HepG2 (cell line): ENCODE data around the gene ADCY7. TPM values are rescaled to one million over a fixed set of nuclear protein-coding genes. Genes with fewer than 3 reads are reported as not detected.

ENCODE experiments used
- ATAC-seq: fragments of 200-7000 bp; cut with Tn5 transposase; 3 replicates; pipeline ENCODE4 v1.9.1; 2020; ENCODE audit warnings: mild to moderate bottlenecking, moderate library complexity
- BruUV-seq: library from RNA; stranded (reverse); fragments of 400-500 nt; replicated peaks from 2 replicates; lab custom pipeline; 2021; lab: Mats Ljungman, UMichigan
- CTCF ChIA-PET: fragments of 300-600 bp; formaldehyde crosslinking; extraction: SDS; loops from one replicate; lab custom pipeline; 2021; ENCODE audit warnings: low total read pairs, inconsistent platforms, low intra/inter-chr PET ratio; lab: Yijun Ruan, JAX
- POLR2A ChIA-PET: fragments of 350-600 bp; sonication (Branson Sonifier 250); formaldehyde crosslinking; loops from one replicate; lab custom pipeline; 2020; ENCODE audit warnings: antibody characterized with exemption, inconsistent platforms; lab: Yijun Ruan, JAX
- DNase-seq: peaks from one replicate; pipeline ENCODE4 v3.0.0-alpha.2; 2015; ENCODE audit warnings: low spot score
- FAIRE-seq: peaks from 3 replicates; lab custom pipeline; 2011; peaks lifted over from hg19 to GRCh38; lab: Jason Lieb, UNC
- H2AFZ ChIP-seq: one replicate; pipeline ENCODE4 v1.6.1; 2011; ENCODE audit warnings: low read length, inconsistent platforms
- H3K27ac ChIP-seq: fragments of 300-600 bp; 3 replicates; pipeline ENCODE4 v1.8.0; 2011; ENCODE audit warnings: mixed run types, mild to moderate bottlenecking, mixed read lengths, low read length, inconsistent platforms; ENCODE audit not compliant: insufficient read depth; ENCODE audit errors: extremely low read length
- H3K27me3 ChIP-seq, 2 experiments: fragments of 200-600 bp in 1 of 2; 2 replicates in 1 of 2; 3 replicates in 1 of 2; pipeline versions ENCODE4 v1.6.0 to v1.8.0; 2011; ENCODE audit warnings: low read length in 2 of 2, mild to moderate bottlenecking in 2 of 2, moderate library complexity in 2 of 2, inconsistent platforms in 1 of 2; ENCODE audit not compliant: insufficient read depth in 2 of 2, control insufficient read depth in 1 of 2
- H3K36me3 ChIP-seq, 2 experiments: fragments of 200-600 bp in 1 of 2; replicated peaks in 1 of 2; 2 replicates in 1 of 2; 3 replicates in 1 of 2; pipeline versions ENCODE4 v1.5.1 to v1.8.0; 2011; ENCODE audit warnings: low read length in 2 of 2, inconsistent platforms in 1 of 2; ENCODE audit not compliant: insufficient read depth in 2 of 2, control insufficient read depth in 1 of 2
- H3K4me1 ChIP-seq: 2 replicates; pipeline ENCODE4 v1.5.1; 2012; ENCODE audit warnings: low read length, inconsistent platforms; ENCODE audit not compliant: insufficient read depth
- H3K4me2 ChIP-seq: 2 replicates; pipeline ENCODE4 v1.6.0; 2011; ENCODE audit warnings: low read depth, low read length, inconsistent platforms
- H3K4me3 ChIP-seq, 3 experiments: fragments of 200-600 bp in 1 of 3; sonication (generic), shearing (Covaris generic) in 1 of 3; replicated peaks in 1 of 3; 2 replicates each; pipeline ENCODE4 v1.5.1; 2011 to 2016; ENCODE audit warnings: low read length in 3 of 3, inconsistent platforms in 2 of 3, low read depth in 2 of 3, mild to moderate bottlenecking in 2 of 3, control low read depth in 1 of 3, mixed read lengths in 1 of 3; ENCODE audit not compliant: insufficient read depth in 1 of 3
- H3K79me2 ChIP-seq: one replicate; pipeline ENCODE4 v1.6.1; 2011; ENCODE audit warnings: low read length, inconsistent platforms; ENCODE audit not compliant: insufficient read depth
- H3K9ac ChIP-seq: 2 replicates; pipeline ENCODE4 v1.6.0; 2011; ENCODE audit warnings: mild to moderate bottlenecking, low read depth, low read length, inconsistent platforms; ENCODE audit not compliant: insufficient read depth
- H3K9me3 ChIP-seq: 2 replicates; pipeline ENCODE4 v1.5.1; 2012; ENCODE audit warnings: mild to moderate bottlenecking, low read length
- H4K20me1 ChIP-seq: 2 replicates; pipeline ENCODE4 v1.6.0; 2011; ENCODE audit warnings: inconsistent platforms, mild to moderate bottlenecking, low read length, moderate library complexity; ENCODE audit not compliant: insufficient read depth
- HDAC2 ChIP-seq: sonication (generic); formaldehyde crosslinking; IDR thresholded peaks from 2 replicates; pipeline ENCODE4 v1.4.0; 2020; ENCODE audit warnings: missing genetic modification reagents
- HNRNPL ChIP-seq: fragments of 200-400 bp; formaldehyde crosslinking; IDR thresholded peaks from 2 replicates; pipeline ENCODE4 v1.6.1; 2017; ENCODE audit warnings: mild to moderate bottlenecking, low read depth, low read length
- HOXA7 ChIP-seq: sonication (generic); formaldehyde crosslinking; IDR thresholded peaks from 2 replicates; pipeline ENCODE4 v1.8.1; 2022; ENCODE audit warnings: mild to moderate bottlenecking, missing genetic modification reagents, moderate library complexity
- ZBTB1 ChIP-seq: sonication (generic); formaldehyde crosslinking; IDR thresholded peaks from 2 replicates; pipeline ENCODE4 v1.4.0; 2020; ENCODE audit warnings: missing genetic modification reagents, borderline replicate concordance
- ZNF101 ChIP-seq: sonication (generic); formaldehyde crosslinking; IDR thresholded peaks from 2 replicates; pipeline ENCODE4 v1.4.0; 2020; ENCODE audit warnings: mild to moderate bottlenecking, low read depth, missing genetic modification reagents, borderline replicate concordance
- ZNF484 ChIP-seq: sonication (generic); formaldehyde crosslinking; IDR thresholded peaks from 2 replicates; pipeline ENCODE4 v1.5.1; 2020; ENCODE audit warnings: mild to moderate bottlenecking, low read depth, missing genetic modification reagents, borderline replicate concordance
- ZNF549 ChIP-seq: sonication (generic); formaldehyde crosslinking; IDR thresholded peaks from 2 replicates; pipeline ENCODE4 v1.5.0; 2020; ENCODE audit warnings: missing genetic modification reagents
- ZNF552 ChIP-seq: sonication (generic); formaldehyde crosslinking; IDR thresholded peaks from 2 replicates; pipeline ENCODE4 v1.9.0; 2022; ENCODE audit warnings: missing genetic modification reagents, mild to moderate bottlenecking, borderline replicate concordance
- ZNF577 ChIP-seq: sonication (generic); formaldehyde crosslinking; IDR thresholded peaks from 2 replicates; pipeline ENCODE4 v1.4.0; 2020; ENCODE audit warnings: mild to moderate bottlenecking, low read depth, missing genetic modification reagents, borderline replicate concordance
- WGBS: methylation state at CpG from one replicate; pipeline ENCODE4 v1.1.6; 2017; ENCODE audit warnings: low lambda C conversion rate; 5-methylcytosine and 5-hydroxymethylcytosine counted together
- in situ Hi-C: cut with HindIII; loops from 2 replicates; pipeline ENCODE4 v1.10.0; 2017; ENCODE audit warnings: low pct_unique_long_range_greater_than_20kb; ENCODE audit not compliant: extremely low pct_ligation_motif_present
- intact Hi-C: fragments of 100-400 bp; cut with micrococcal nuclease; formaldehyde crosslinking; loops from one replicate; pipeline ENCODE4 v1.10.0; 2022; ENCODE audit not compliant: unreplicated experiment
- polyA plus RNA-seq, 8 experiments: library from polyadenylated mRNA; depleted of rRNA in 3 of 8; stranded (reverse) in 7 of 8; unstranded in 1 of 8; fragments of >200 nt; fragmentation: Illumina TruSeq in 4 of 8; extraction: Trizol in 4 of 8; gene quantifications; 2 replicates each; pipeline versions ENCODE4 v1.2.1 to v1.2.3, GENCODE V29; 2011 to 2016; ENCODE audit warnings: low read depth in 4 of 8, missing spikeins in 1 of 8, mixed read lengths in 1 of 8; ENCODE audit not compliant: insufficient read depth in 1 of 8
- total RNA-seq, 5 experiments: library from RNA; depleted of rRNA; stranded (reverse); fragments of >200 nt; fragmentation: Illumina TruSeq; extraction: Trizol; gene quantifications; 2 replicates each; pipeline ENCODE4 v1.2.3, GENCODE V29; 2016; ENCODE audit warnings: low read depth in 1 of 5

The ADCY7 gene
- total and polyA plus RNA-seq, 2 of the 13 experiments (the other 11 are each of a cell fraction or from before 2014, with no cell fraction given), result 2.2 to 4.3 TPM

- Histone ChIP-seq H3K36me3 (no peaks in the 10 kb centered on the region), H3K9me3 (no peaks in the 10 kb centered on the region), H2AFZ (no peak overlapping the region), H3K79me2 (no peaks in the 10 kb centered on the region), H3K4me3 (no peak overlapping the region), H4K20me1 (no peaks in the 10 kb centered on the region), H3K4me2 (no peak overlapping the region), H3K27me3 (peaks cover 0 to 19% of the 10 kb centered on the region in 2 experiments; a peak in 2 of 5 replicates), H3K4me1 (peaks cover 7% of the 10 kb centered on the region; the same call in 1 of the 2 replicates), H3K9ac (no peak overlapping the region), H3K27ac (no peak overlapping the region)
- in situ Hi-C loops, result no loop called here
- ChIA-PET POLR2A (no interaction called here), CTCF (no interaction called here)
- FAIRE-seq (no peak), DNase-seq (no peak), ATAC-seq (peak; percentile 16; the same call in 1 of the 3 replicates)
- TF ChIP-seq HNRNPL (0 out of 2 replicates have a peak, but pooled peaks have one; percentile 49), ZBTB1 (no peak), ZNF552 (CRISPR knock-in tag) (no peak), ZNF101 (no peak), HDAC2 (CRISPR knock-in tag) (no peak), ZNF577 (no peak), ZNF549 (CRISPR knock-in tag) (no peak), ZNF484 (CRISPR knock-in tag) (no peak), HOXA7 (no peak)
- intact Hi-C loops, result no loop called here
- WGBS, result 53% methylated on average over 14 of the region's 15 CpGs
- no TSS peak for BruUV-seq
Observed at GRCh38 chr16:50251375-50252081, 14.8 kb upstream of the ADCY7 start.
